K562 (cell line): ENCODE measurements around the gene INPP5D. TPM values are rescaled to one million over a fixed set of nuclear protein-coding genes. Genes with fewer than 3 reads are reported as not detected.
A peak's percentile ranks its signal among the peaks of the same experiment; 100 is the strongest.

Experiments used
- ATAC-seq: fragments of 200-7000 bp; cut with Tn5 transposase; 3 replicates; pipeline ENCODE4 v1.9.1; 2020; ENCODE audit warnings: moderate library complexity
- BruUV-seq: library from RNA; stranded (reverse); fragments of 400-500 nt; replicated peaks from 2 replicates; lab custom pipeline; 2021; lab: Mats Ljungman, UMichigan
- CTCF ChIA-PET: fragments of 300-600 bp; formaldehyde crosslinking; extraction: SDS; loops from one replicate; lab custom pipeline; 2021; ENCODE audit warnings: low intra/inter-chr PET ratio; lab: Yijun Ruan, JAX
- POLR2A ChIA-PET: fragments of 300-600, 350-650 bp; sonication (Branson Sonifier 250); formaldehyde crosslinking; extraction: SDS; loops from one replicate; lab custom pipeline; 2021; ENCODE audit warnings: antibody characterized with exemption, inconsistent platforms; lab: Yijun Ruan, JAX
- DNase-seq, 4 experiments: peaks; one replicate each; pipeline versions ENCODE4 v3.0.0 to v3.0.0-alpha.2; 2011 to 2018; ENCODE audit warnings: low spot score in 3 of 4, mixed read lengths in 3 of 4; ENCODE audit errors: extremely low read depth in 1 of 4
- FAIRE-seq: peaks from 2 replicates; lab custom pipeline; 2011; peaks lifted over from hg19 to GRCh38; lab: Jason Lieb, UNC
- H2AFZ ChIP-seq: 2 replicates; pipeline ENCODE4 v1.6.0; 2011; ENCODE audit warnings: low read depth, low read length, control low read depth, inconsistent platforms
- H3K27ac ChIP-seq: fragments of 200-600 bp; 3 replicates; pipeline ENCODE4 v1.8.0; 2011; ENCODE audit warnings: low read depth, mild to moderate bottlenecking, control low read depth, inconsistent platforms, low read length, moderate library complexity, mixed read lengths; ENCODE audit errors: extremely low read depth
- H3K27me3 ChIP-seq, 2 experiments: fragments of 300-600 bp in 1 of 2; 2 replicates in 1 of 2; 3 replicates in 1 of 2; pipeline versions ENCODE4 v1.6.0 to v1.8.0; 2011; ENCODE audit warnings: inconsistent platforms in 2 of 2, low read length in 2 of 2, mild to moderate bottlenecking in 1 of 2, mixed read lengths in 1 of 2, moderate library complexity in 1 of 2; ENCODE audit not compliant: control insufficient read depth in 2 of 2, insufficient read depth in 2 of 2
- H3K36me3 ChIP-seq: fragments of 300-600 bp; 3 replicates; pipeline ENCODE4 v1.8.0; 2011; ENCODE audit warnings: mild to moderate bottlenecking, low read length, inconsistent platforms; ENCODE audit not compliant: control insufficient read depth, insufficient read depth
- H3K4me1 ChIP-seq, 2 experiments: fragments of 200-600 bp in 1 of 2; replicated peaks in 1 of 2; 2 replicates in 1 of 2; 3 replicates in 1 of 2; pipeline versions ENCODE4 v1.5.1 to v1.8.0; 2011; ENCODE audit warnings: inconsistent platforms in 2 of 2, low read length in 2 of 2, mild to moderate bottlenecking in 1 of 2, mixed read lengths in 1 of 2, moderate library complexity in 1 of 2; ENCODE audit not compliant: control insufficient read depth in 2 of 2, insufficient read depth in 2 of 2
- H3K4me2 ChIP-seq: 2 replicates; pipeline ENCODE4 v1.6.1; 2011; ENCODE audit warnings: low read length, control low read depth, inconsistent platforms, mixed read lengths; ENCODE audit not compliant: insufficient read depth
- H3K4me3 ChIP-seq: fragments of 200-600 bp; sonication (generic), shearing (Covaris generic); 2 replicates; pipeline ENCODE4 v1.5.1; 2016; ENCODE audit warnings: control low read depth, inconsistent platforms
- H3K79me2 ChIP-seq: fragments of 200-600 bp; 3 replicates; pipeline ENCODE4 v1.8.0; 2011; ENCODE audit warnings: low read length, inconsistent platforms; ENCODE audit not compliant: control insufficient read depth, insufficient read depth
- H3K9ac ChIP-seq, 2 experiments: 2 replicates each; pipeline versions ENCODE4 v1.6.0 to v1.6.1; 2011; ENCODE audit warnings: low read depth in 2 of 2, low read length in 2 of 2, control low read depth in 1 of 2, inconsistent platforms in 1 of 2, mild to moderate bottlenecking in 1 of 2, mixed read lengths in 1 of 2; ENCODE audit not compliant: insufficient read depth in 1 of 2
- H3K9me1 ChIP-seq: one replicate; pipeline ENCODE4 v1.6.0; 2011; ENCODE audit warnings: inconsistent platforms, mild to moderate bottlenecking, low read length, moderate library complexity; ENCODE audit not compliant: control insufficient read depth, insufficient read depth
- H3K9me3 ChIP-seq: replicated peaks from 2 replicates; pipeline ENCODE4 v1.5.1; 2011; ENCODE audit warnings: low read depth, low read length, inconsistent platforms; ENCODE audit not compliant: control insufficient read depth, insufficient read depth
- H4K20me1 ChIP-seq: replicated peaks from 2 replicates; pipeline ENCODE4 v1.6.1; 2011; ENCODE audit warnings: low read length, inconsistent platforms, mixed read lengths; ENCODE audit not compliant: control insufficient read depth, insufficient read depth
- BCOR ChIP-seq: fragments of 450-650 bp; IDR thresholded peaks from 2 replicates; pipeline ENCODE4 v1.6.1; 2016
- ESRRA ChIP-seq: fragments of 450-650 bp; IDR thresholded peaks from 2 replicates; pipeline ENCODE4 v1.6.1; 2014; ENCODE audit warnings: low read depth, mild to moderate bottlenecking, moderate library complexity, borderline replicate concordance
- RBM25 ChIP-seq: fragments of 200-400 bp; formaldehyde crosslinking; IDR thresholded peaks from 2 replicates; pipeline ENCODE4 v1.6.1; 2018; ENCODE audit warnings: low read length, low read depth, moderate library complexity; ENCODE audit not compliant: severe bottlenecking
- WGBS: fragments of 100-300 bp; shearing (Covaris generic); methylation state at CpG from one replicate; pipeline ENCODE4 v1.1.6; 2016; ENCODE audit warnings: low coverage, mixed read lengths; ENCODE audit not compliant: insufficient coverage; ENCODE audit errors: missing lambda C conversion rate; 5-methylcytosine and 5-hydroxymethylcytosine counted together
- in situ Hi-C: fragments of 300-500 bp; cut with MboI; formaldehyde crosslinking; loops from 4 replicates; pipeline ENCODE4 v1.15.0; 2018; ENCODE audit warnings: inconsistent platforms, mixed read lengths
- intact Hi-C: fragments of 100-400 bp; cut with micrococcal nuclease; formaldehyde crosslinking; loops from 2 replicates; pipeline ENCODE4 v1.14.2; 2022
- polyA plus RNA-seq, 8 experiments: library from polyadenylated mRNA; depleted of rRNA in 4 of 8; stranded (reverse) in 5 of 8; unstranded in 3 of 8; fragments of >200 nt; fragmentation: Nextera tagmentation in 2 of 8; fragmentation: Illumina TruSeq in 1 of 8; extraction: Ambion mirVana in 2 of 8; extraction: Trizol in 1 of 8; gene quantifications; 2 replicates each; pipeline versions ENCODE4 v1.2.1 to v1.2.3, GENCODE V29; 2011 to 2014; ENCODE audit warnings: inconsistent platforms in 1 of 8, missing spikeins in 1 of 8
- total RNA-seq, 7 experiments: library from RNA; depleted of rRNA in 6 of 7; stranded (reverse); fragments of >200 nt in 6 of 7; fragmentation: Illumina TruSeq in 2 of 7; extraction: Trizol in 2 of 7; gene quantifications; 2 replicates each; pipeline versions ENCODE4 v1.2.1 to v1.2.3, GENCODE V29; 2011 to 2021; ENCODE audit warnings: low replicate concordance in 1 of 7
- TF ChIP-seq, protein P1 (sequence below), 3 experiments: fragments of 200-800 bp in 1 of 3; sonication (Bioruptor generic) in 1 of 3; sonication (generic) in 1 of 3; formaldehyde crosslinking in 1 of 3; IDR thresholded peaks; 2 replicates each; pipeline versions ENCODE4 v1.6.1 to v1.8.0; 2016 to 2022; ENCODE audit warnings: mild to moderate bottlenecking in 2 of 3, missing compliant biosample characterization in 2 of 3, missing genetic modification characterization in 2 of 3, missing genetic modification reagents in 1 of 3

INPP5D gene
- total and polyA plus RNA-seq, 9 of the 15 experiments (the other 6 are each of a cell fraction or from before 2014, with no cell fraction given): 0.55 to 6.2 (median 2.2) TPM

- 17% methylated on average over 1 of the region's 1 CpG for WGBS
- Histone ChIP-seq H3K27me3 (peaks cover 0 to 5% of the 10 kb centered on the region in 2 experiments; a peak in 1 of 5 replicates), H3K4me2 (no peak overlapping the region), H3K9me1 (no peaks in the 10 kb centered on the region), H4K20me1 (no peaks in the 10 kb centered on the region), H3K4me1 (no peaks in the 10 kb centered on the region; a peak in 2 of 5 replicates), H3K4me3 (no peak overlapping the region), H2AFZ (no peak overlapping the region), H3K9ac (no peak overlapping the region), H3K79me2 (no peaks in the 10 kb centered on the region), H3K9me3 (no peaks in the 10 kb centered on the region), H3K36me3 (no peaks in the 10 kb centered on the region), H3K27ac (no peak overlapping the region)
- DNase-seq (no peak), ATAC-seq (no peak), FAIRE-seq (no peak)
- intact Hi-C loops: no loop called here
- ChIA-PET POLR2A (interaction anchor here (0.6 to 1.2 kb wide), 2 partner anchors 9 to 142 kb away, joined by 3 to 4 read pairs; no protein-coding TSS in a partner anchor), CTCF (no interaction called here)
- in situ Hi-C loops: no loop called here
- TF ChIP-seq RBM25 (peak; percentile 74), ESRRA (peak; percentile 81), BCOR (0 out of 2 replicates have a peak, but pooled peaks have one; percentile 41)
- TF ChIP-seq, protein P1, sequence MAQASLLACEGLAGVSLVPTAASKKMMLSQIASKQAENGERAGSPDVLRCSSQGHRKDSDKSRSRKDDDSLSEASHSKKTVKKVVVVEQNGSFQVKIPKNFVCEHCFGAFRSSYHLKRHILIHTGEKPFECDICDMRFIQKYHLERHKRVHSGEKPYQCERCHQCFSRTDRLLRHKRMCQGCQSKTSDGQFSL (CRISPR knock-in tag; IDR thresholded peaks at IDR 0.05): no peak
- TF ChIP-seq, protein P1 (tag; IDR thresholded peaks at IDR 0.05): no peak
- BruUV-seq: no TSS peak
Measured at GRCh38 chr2:233147829-233148167, 87.7 kb downstream of the INPP5D start.
